GM19468 (cell line): ENCODE data around the gene SLC7A4.
"Not testable (repeated sequence)": the region's sequence is repeated elsewhere in the genome, so short reads cannot be mapped to it uniquely, and the experiment has no call there.

Experiments
- ATAC-seq: cut with Tn5 transposase; IDR thresholded peaks from one replicate; pipeline ENCODE4 v1.9.1; 2021; ENCODE audit warnings: mild to moderate bottlenecking, moderate library complexity, moderate number of reproducible peaks; ENCODE audit not compliant: unreplicated experiment; ENCODE audit errors: extremely low read depth

SLC7A4 gene, protein sequence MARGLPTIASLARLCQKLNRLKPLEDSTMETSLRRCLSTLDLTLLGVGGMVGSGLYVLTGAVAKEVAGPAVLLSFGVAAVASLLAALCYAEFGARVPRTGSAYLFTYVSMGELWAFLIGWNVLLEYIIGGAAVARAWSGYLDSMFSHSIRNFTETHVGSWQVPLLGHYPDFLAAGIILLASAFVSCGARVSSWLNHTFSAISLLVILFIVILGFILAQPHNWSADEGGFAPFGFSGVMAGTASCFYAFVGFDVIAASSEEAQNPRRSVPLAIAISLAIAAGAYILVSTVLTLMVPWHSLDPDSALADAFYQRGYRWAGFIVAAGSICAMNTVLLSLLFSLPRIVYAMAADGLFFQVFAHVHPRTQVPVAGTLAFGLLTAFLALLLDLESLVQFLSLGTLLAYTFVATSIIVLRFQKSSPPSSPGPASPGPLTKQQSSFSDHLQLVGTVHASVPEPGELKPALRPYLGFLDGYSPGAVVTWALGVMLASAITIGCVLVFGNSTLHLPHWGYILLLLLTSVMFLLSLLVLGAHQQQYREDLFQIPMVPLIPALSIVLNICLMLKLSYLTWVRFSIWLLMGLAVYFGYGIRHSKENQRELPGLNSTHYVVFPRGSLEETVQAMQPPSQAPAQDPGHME

DNA sequence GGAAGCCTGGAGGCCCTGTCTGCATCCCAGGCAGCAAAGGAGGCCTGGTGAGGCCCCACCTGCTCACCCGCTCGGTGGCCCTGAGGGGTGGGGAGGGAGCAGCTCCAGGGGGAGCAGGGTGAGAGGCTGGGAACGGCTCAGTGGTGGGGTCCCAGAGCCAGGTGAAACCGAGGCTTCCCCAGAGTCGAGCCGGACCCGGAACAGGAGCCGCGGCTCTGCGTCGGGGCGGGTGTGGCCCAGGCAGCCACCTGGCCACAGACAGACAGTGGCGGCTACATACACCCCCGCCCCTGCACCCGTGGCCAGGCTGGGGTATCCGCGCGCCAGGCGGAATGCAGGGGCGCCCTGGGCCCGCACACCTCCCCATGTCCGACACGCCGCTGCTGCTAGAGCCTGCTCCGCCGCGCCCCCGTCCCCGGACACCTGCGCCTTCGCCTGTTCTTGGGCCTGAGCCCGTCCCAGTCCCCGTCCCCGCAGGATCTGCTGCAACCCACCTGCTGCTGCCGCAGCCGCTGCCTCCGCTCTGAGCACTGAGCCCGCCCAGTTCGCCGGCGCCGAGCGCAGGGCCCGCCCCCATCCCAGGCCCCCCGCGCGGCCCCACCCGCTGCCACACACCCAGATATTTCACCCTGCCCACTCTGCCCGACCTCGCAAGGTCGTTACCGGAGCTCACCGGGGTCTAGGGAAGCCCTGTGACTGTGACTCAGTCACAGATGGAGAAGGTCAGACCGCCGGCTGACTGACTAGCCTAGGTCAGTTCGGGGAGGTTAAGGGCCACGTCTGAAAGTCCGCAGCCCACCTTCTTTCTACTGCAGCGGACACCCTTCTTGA lies at the start of gene SLC7A4:
TSS of gene SLC7A4 (minus strand) at position 525 of the 831 bp plus-strand sequence. CDS start 749 bp downstream, outside the sequence.
- ATAC-seq: no peak

GRCh38 chr22:21080435-21081137 lies 48.2 kb upstream of the SLC7A4 start:
- ATAC-seq: no peak

DNA sequence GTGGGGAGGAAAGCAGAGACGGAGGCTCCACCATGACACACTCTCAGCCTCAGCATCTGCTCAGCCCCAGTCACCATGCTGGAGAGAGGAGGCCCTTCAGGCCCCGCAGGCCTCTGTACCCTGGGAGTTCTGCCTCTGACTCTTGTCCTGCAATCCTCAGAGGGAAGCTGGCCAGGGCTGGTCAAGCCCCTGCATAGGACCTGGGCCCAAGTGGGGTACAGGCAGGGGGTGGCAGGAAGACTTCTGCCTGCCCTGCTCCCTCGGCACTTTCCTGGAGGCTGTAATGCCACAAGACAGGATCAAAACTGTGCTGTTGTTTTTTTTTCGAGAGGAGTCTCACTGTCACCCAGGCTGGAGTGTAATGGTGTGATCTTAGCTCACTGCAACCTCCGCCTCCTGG lies 47.1 kb upstream of the SLC7A4 start:
- no peak for ATAC-seq

DNA sequence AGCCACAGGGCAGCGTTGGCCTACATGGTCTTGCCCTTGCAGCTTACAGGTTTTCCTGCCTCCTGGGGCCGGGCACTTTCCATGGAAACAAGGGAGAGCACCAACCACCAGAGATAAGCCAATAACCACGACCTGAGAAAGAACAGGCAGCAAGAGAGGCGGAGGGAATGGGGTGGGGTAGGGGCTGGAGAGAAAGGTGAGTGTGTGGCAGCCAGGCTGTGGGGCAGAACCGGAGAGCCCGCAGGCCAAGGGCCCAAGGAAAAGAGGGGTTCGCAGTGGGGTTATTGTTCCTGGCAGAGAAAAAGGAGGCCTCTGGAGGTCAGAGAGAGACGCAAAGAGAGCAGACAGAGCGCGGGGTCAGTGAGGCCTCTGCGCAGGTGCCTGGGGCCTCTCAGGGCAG lies 46.6 kb upstream of the SLC7A4 start:
- no peak for ATAC-seq

DNA sequence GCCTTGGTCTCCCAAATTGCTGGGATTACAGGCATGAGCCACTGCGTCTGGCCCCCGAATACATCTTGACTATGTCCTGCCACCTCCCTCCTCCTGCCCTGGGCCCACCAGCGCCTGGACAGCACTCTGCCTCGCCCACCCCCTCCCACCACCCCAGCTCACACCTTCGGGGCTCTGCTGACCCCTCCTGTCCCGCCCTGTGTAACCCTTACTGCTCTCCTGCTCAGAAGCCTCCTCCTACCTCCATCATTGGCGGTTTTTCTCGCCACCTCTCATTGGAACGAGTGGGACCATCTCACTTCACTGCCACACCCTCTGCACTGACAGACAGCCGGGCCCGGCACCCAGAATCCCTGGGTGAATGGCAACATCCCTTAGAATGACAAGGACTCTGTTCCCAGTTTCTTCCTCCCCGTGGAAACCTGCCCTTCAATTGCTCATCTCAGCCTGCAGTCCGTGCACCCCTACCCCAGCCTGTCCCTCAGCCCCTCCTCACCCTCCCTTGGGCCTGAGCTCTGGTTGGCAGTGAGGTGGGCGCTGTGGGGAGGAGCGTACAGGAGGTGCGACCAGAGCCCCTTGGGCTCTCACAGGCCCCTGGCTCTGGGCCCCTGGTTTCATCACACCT lies 45.6 kb upstream of the SLC7A4 start:
- ATAC-seq: no peak

- no peak for ATAC-seq
Observed at GRCh38 chr22:21076912-21077625, 44.7 kb upstream of the SLC7A4 start.

GRCh38 chr22:21075516-21076138 lies 43.3 kb upstream of the SLC7A4 start:
- no peak for ATAC-seq

- ATAC-seq: no peak
Observed at GRCh38 chr22:21074102-21074715, 41.8 kb upstream of the SLC7A4 start.

DNA sequence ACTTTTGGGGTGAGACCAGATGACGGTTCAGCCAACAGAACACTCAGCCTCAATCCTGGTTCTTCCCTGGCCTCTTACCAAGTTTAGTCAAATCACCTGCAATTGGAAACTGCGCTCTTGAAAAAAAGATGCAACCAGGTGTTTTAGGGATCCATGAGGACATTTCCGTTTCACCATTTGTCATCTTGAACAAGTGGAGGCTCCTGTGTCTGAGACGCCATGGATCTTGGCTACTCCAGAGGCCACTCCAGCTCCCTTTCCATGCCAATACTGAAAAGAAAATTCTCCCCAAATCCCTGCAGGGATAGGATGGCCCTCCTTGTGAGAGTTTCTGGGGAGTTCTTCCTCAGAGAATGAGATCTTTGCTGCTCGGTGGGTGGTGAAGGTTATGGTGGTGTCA lies 41.1 kb upstream of the SLC7A4 start:
- ATAC-seq: no peak

DNA sequence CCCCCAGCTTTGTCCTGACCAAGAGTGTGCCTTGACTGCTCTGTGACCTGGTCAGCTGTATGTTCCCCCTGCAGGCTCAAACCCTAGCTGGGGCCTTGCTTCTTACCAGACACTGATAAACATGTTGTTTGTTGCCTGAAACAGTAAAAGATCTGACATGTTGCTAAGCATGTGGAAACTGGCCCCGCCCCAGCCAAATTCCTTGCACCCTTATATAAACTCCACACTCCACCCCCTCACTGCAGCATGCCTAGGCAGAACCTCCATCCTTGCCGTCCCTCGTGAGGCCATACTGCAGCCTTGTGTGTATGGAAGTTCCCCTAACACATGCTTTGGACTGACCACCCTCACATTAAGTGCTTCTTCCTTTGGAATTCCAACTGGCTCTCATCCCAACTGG lies 40.7 kb upstream of the SLC7A4 start:
- no peak for ATAC-seq

DNA sequence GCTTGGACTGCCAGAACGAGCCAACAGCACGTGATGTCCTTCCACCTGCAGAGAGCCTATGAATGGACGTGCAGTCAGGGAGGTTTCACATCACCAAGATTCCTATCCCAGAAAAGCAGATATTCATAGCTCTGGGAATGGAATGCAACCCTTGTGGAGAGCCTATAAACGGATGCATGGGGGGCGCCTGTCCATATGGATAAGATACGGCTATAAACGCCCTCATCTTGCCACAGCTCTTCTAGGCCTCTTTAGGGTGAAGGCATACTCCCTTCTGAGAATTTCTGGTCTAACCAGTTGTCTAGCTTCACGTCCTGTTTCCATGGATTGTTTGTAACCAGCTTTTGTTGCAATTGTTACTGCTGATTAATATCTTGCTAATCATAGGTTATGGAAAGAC lies 39.4 kb upstream of the SLC7A4 start:
- not testable (repeated sequence) for ATAC-seq

DNA sequence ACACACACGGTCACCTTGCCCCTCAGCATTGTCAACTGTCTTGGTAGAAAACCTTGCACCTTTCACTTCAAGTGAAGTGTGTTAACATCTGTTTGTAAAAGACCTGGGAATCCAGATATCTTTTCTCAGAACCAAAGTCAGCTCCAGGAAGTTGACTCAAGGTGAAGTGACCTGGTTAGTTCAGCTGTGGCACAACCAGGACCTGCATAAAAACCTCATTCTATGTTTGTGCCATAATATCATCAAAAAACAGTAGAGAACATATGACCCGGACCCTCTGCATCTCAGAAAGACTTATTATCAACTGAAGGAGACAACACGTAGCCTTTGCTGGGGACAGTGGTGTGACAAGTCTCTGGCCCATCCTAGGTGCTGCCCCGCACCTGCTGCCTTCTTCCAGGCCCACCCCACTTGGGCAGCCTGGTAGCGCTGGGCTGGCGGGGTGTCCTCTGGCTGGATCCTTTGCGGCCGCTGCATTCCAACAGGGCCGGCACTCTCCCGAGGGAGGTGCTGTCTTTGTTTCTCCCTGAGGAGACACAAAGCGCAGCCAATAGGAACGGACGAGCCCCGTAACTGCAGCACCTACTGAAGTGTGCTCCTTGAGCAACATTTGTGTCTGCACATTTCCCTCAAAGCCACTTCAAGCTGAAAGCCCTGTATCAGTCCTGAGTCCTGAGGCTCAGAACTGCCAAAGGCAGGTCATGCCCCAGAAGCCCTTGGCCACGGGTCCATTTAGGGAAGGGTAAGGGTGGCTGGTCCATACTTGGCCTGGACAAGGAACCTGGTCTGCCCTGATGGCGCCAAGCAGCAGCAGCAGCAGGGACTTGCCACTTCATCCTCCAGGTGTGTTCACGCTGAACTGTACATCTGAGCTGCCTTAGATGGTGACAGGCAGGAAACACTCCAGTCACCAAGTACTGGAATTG lies 38.6 kb upstream of the SLC7A4 start:
- ATAC-seq: no peak

DNA sequence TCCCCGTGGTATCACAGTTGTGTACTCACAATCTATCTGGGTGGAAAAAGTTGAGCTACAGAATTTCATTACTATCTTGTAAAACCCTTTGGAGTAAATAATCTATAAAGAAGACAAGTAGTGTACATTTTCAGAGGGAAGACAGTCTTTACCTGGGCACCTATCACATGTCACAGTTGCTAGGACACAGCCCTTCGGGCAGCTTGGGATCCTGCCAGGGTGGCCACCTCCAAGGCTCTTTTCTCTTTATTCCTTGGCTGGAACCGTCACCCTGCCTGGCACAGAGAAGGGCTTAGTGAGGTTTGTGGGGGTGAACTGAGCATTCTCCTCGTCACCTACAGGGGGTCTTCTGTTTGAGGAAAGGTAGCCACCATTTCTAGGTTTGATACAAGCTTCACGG lies 37.0 kb upstream of the SLC7A4 start:
- ATAC-seq: no peak

DNA sequence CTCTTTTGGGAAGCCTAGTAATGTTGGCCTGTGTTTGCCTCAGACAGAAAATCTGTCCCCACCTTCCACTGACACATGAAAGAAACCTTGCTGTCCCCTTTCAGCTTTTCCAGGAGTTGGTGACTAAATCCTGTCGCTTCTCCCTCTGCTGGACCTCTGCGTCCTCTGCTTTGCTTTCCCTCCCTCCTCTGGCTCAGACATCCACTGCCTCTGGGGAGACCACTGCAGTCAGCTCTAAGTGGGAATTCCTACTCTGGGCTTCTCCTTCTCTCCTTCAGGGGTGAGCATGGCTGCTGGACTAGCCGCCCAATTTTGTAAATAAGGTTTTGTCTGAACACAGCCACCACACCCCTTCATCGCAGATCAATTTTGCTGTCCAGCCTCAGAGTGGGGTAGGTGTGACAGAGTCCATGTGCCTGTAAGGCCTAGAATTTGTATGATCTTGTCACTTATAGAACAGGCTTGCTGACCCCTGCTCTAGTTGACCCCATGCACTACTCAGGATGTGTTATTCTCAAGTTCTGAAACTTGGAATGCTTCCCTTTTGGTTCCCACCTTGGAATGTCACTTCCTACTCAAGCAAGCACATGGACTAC lies 36.4 kb upstream of the SLC7A4 start:
- ATAC-seq: no peak

GRCh38 chr22:21067901-21068680 lies 35.7 kb upstream of the SLC7A4 start:
- ATAC-seq: no peak
